ENCODE data around the gene DHCR7.

DHCR7 gene

DNA sequence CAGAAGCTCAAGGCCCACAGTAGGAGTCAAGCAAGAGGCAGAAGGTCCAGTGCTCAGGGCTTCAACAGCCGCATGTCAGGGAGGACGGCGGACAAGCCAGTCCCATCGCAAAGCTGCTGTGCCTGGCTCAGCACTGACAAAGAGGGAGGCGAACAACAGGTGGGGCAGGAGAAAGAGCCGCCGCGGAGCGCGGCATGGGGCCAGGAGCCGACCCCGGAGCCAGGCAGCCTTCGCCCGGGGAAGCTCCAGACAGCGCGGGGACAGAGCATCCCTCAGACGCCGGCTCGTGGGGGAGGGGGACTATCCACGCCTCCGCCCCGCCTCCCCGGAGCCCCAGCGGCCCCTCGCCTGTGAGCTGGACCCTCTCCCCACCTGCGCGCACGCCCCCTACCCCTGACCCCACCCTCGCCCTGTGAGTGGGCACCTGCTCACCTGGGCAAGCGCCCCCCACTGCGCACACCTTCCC lies 369 bp downstream of the DHCR7 start:
- Histone ChIP-seq H3K4me1 (ENCODE audit: control insufficient read depth, insufficient read depth, low read length) (0 out of 2 replicates have a peak, but pooled peaks cover 1% of the 10 kb centered on the region), H3K9me3 (ENCODE audit: control insufficient read depth, insufficient read depth, low read length) (no peaks in the 10 kb centered on the region), H3K4me3 (ENCODE audit: low read length) (peak overlapping the region; percentile 83), H3K27me3 (ENCODE audit: control insufficient read depth, insufficient read depth, low read length) (no peaks in the 10 kb centered on the region), H3K36me3 (ENCODE audit: control insufficient read depth, insufficient read depth, low read length) (peaks cover 24% of the 10 kb centered on the region), H3K27ac (ENCODE audit: low read length) (no peak overlapping the region)
- WGBS (ENCODE audit: insufficient coverage, insufficient read length) = no CpG with 5 or more reads among the region's 31 CpGs
- no peak for DNase-seq (ENCODE audit: low read depth, low spot score)

DNA sequence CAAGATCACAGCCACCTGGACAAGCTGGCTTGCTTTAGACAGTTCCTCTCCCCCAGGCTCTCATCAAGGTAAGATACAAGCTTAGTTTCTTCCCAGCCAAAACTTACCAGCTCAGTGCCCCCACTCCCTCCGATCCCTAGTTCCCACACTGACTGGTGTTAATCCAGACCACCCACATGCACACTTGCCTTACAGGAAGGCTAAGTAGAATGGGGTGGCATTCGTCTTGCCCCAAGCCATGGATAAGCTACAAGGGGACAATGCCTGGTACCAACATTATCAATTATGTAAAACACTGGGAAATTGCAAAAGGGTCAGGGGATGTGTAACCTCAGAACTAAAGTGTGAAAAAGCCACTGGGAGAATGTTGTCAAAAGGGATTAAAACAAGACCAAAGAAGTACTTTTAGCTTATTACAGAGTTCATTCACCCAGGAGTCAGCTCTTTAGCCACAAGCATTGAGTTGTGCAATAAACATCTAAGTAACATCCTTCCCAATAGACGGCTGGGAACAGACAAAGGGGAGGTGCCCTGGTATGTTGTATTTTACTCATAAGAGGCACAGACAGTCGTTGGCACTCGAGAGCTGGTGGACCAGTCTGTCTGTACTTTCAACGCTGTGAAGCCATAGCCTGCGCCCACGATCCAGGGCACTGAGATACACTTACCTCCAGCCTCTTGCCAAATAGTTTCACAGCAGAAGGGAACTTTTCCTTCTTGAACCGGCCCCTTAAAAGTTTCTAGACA lies 1.1 kb downstream of the DHCR7 start:
- no peak for DNase-seq (ENCODE audit: low read depth, low spot score)
- Histone ChIP-seq H3K27ac (ENCODE audit: low read length) (no peak overlapping the region), H3K4me3 (ENCODE audit: low read length) (peak overlapping the region; percentile 83), H3K9me3 (ENCODE audit: control insufficient read depth, insufficient read depth, low read length) (no peaks in the 10 kb centered on the region), H3K27me3 (ENCODE audit: control insufficient read depth, insufficient read depth, low read length) (no peaks in the 10 kb centered on the region), H3K36me3 (ENCODE audit: control insufficient read depth, insufficient read depth, low read length) (peaks cover 30% of the 10 kb centered on the region), H3K4me1 (ENCODE audit: control insufficient read depth, insufficient read depth, low read length) (0 out of 2 replicates have a peak, but pooled peaks cover 1% of the 10 kb centered on the region)
- WGBS (ENCODE audit: insufficient coverage, insufficient read length) = no CpG with 5 or more reads among the region's 9 CpGs

DNA sequence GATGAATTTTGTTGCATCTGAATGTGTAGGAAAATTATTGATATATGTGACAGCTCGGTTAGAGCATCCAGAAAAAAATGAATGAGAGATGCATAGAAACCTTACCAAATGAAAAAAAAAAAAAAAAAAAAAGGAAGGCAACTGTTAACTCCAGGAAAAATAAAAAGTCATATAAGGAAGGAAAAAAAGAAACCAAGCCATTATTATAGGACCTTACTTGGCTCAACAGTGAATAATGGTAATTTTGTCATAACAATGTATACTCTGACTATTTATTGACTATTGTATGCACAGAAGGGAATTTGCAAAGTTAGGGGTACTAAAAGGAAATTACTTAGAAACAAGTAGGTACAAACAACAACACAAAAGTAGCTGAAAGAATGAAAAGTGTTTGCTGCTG lies 2.0 kb downstream of the DHCR7 start:
- no peak for DNase-seq (ENCODE audit: low read depth, low spot score)
- Histone ChIP-seq H3K9me3 (ENCODE audit: control insufficient read depth, insufficient read depth, low read length) (no peaks in the 10 kb centered on the region), H3K4me1 (ENCODE audit: control insufficient read depth, insufficient read depth, low read length) (0 out of 2 replicates have a peak, but pooled peaks cover 1% of the 10 kb centered on the region), H3K4me3 (ENCODE audit: low read length) (no peak overlapping the region), H3K36me3 (ENCODE audit: control insufficient read depth, insufficient read depth, low read length) (peaks cover 39% of the 10 kb centered on the region), H3K27ac (ENCODE audit: low read length) (no peak overlapping the region), H3K27me3 (ENCODE audit: control insufficient read depth, insufficient read depth, low read length) (no peaks in the 10 kb centered on the region)
- WGBS (ENCODE audit: insufficient coverage, insufficient read length) = no CpG with 5 or more reads among the region's 1 CpG

DNA sequence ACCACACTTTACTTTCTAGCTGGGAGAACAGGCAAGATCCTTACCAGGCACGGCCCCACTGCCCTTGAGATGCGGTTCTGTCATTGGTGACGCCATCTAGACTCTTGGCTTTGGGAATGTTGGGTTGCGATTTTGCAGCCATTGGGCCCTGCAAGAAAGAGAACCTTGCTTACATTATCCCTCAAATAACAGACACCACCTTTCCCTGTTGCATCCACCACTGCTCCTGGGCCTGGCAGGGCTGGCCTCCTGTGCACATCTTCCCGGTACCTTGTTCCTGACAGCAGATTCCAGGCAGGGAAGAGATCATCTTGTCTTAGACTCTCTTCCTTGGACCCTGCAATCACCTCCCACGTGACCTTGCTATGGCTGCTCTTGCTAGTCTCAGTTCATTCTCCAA lies 3.4 kb downstream of the DHCR7 start:
- Histone ChIP-seq H3K27ac (ENCODE audit: low read length) (no peak overlapping the region), H3K27me3 (ENCODE audit: control insufficient read depth, insufficient read depth, low read length) (no peaks in the 10 kb centered on the region), H3K4me3 (ENCODE audit: low read length) (no peak overlapping the region), H3K4me1 (ENCODE audit: control insufficient read depth, insufficient read depth, low read length) (0 out of 2 replicates have a peak, but pooled peaks cover 1% of the 10 kb centered on the region), H3K9me3 (ENCODE audit: control insufficient read depth, insufficient read depth, low read length) (no peaks in the 10 kb centered on the region), H3K36me3 (ENCODE audit: control insufficient read depth, insufficient read depth, low read length) (peaks cover 53% of the 10 kb centered on the region)
- no CpG with 5 or more reads among the region's 6 CpGs for WGBS (ENCODE audit: insufficient coverage, insufficient read length)
- no peak for DNase-seq (ENCODE audit: low read depth, low spot score)

DNA sequence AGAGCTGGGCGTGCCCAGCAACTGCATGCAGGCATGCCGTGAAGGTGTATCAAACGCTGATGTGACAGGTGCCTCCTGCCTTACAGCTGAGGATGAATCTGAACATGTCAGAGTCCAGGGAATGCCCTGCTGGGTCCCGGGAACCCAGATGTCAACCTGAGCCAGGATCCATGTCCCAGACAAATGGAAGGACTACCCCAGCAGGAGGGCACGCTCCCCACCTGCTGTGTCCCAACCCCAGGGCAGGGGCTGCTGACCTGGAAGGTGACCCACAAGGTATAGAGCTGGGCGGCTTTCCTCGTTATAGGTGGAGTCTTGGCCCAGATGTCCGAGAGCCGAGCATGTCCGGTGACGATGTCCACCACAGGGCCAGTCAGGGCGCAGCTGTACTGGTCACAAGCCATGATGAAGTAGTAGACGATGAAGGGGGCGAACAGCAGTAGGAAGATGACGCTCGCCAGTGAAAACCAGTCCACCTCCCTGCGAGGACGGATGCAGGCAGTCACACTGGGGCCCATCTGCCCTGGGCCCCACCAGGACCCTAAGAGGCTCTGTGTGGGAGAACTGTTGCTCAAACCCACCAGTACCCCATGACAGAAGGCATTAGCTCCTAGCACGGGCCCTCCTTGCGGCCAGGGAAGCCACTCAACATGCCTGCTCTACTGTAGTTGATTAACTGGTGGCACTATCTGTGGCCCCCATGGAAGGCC lies 4.3 kb downstream of the DHCR7 start:
- Histone ChIP-seq H3K27me3 (ENCODE audit: control insufficient read depth, insufficient read depth, low read length) (no peaks in the 10 kb centered on the region), H3K27ac (ENCODE audit: low read length) (no peak overlapping the region), H3K4me3 (ENCODE audit: low read length) (no peak overlapping the region), H3K9me3 (ENCODE audit: control insufficient read depth, insufficient read depth, low read length) (no peaks in the 10 kb centered on the region), H3K4me1 (ENCODE audit: control insufficient read depth, insufficient read depth, low read length) (0 out of 2 replicates have a peak, but pooled peaks cover 1% of the 10 kb centered on the region), H3K36me3 (ENCODE audit: control insufficient read depth, insufficient read depth, low read length) (peaks cover 61% of the 10 kb centered on the region)
- WGBS (ENCODE audit: insufficient coverage, insufficient read length) = no CpG with 5 or more reads among the region's 20 CpGs
- no peak for DNase-seq (ENCODE audit: low read depth, low spot score)

DNA sequence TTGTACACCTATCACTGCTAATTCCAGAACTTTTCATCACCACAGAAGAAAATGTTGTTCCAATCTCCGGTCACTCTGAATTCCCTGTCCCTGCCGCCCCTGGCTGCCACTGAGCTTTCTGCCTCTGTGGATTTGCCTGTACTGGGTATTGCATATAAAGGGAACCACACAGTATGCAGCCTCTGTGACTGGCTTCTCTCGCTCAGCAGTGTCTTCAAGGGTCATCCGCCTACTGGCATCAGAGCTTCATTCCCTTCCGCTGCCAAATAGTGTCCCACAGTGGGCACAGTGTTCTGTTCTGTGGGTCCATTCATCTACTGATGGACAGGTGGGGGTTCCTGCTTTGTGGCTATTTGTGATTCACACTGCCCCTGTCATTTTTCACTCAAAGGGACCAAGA lies 5.3 kb downstream of the DHCR7 start:
- H3K4me3 ChIP-seq (ENCODE audit: low read length) = no peak overlapping the region
- H3K4me1 ChIP-seq (ENCODE audit: control insufficient read depth, insufficient read depth, low read length) = 0 out of 2 replicates have a peak, but pooled peaks cover 1% of the 10 kb centered on the region
- no peaks in the 10 kb centered on the region for H3K9me3 ChIP-seq (ENCODE audit: control insufficient read depth, insufficient read depth, low read length)
- peaks cover 71% of the 10 kb centered on the region for H3K36me3 ChIP-seq (ENCODE audit: control insufficient read depth, insufficient read depth, low read length)
- WGBS (ENCODE audit: insufficient coverage, insufficient read length) = no CpG with 5 or more reads among the region's 5 CpGs
- no peak overlapping the region for H3K27ac ChIP-seq (ENCODE audit: low read length)
- no peaks in the 10 kb centered on the region for H3K27me3 ChIP-seq (ENCODE audit: control insufficient read depth, insufficient read depth, low read length)
- no peak for DNase-seq (ENCODE audit: low read depth, low spot score)

DNA sequence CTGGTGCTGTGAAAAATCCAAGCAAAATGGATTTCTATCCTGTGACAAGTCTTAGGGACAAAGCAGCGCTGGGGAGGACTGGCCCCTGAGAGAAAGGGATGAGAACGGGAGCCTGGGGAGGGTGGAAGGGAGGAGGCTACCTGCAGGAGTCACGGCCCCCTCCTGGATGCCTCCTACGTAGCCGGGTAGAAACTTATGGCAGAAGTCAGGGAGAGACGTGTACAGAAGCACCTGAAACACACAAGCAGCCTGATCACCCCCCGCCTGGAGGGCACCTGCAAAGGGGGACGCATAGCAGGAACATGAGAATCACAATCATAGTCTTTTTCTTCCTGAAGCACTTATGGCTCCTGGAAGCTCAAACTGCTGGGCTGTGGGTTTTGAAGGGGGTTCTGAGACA lies 6.1 kb downstream of the DHCR7 start:
- Histone ChIP-seq H3K4me3 (ENCODE audit: low read length) (no peak overlapping the region), H3K4me1 (ENCODE audit: control insufficient read depth, insufficient read depth, low read length) (0 out of 2 replicates have a peak, but pooled peaks cover 1% of the 10 kb centered on the region), H3K27me3 (ENCODE audit: control insufficient read depth, insufficient read depth, low read length) (no peaks in the 10 kb centered on the region), H3K36me3 (ENCODE audit: control insufficient read depth, insufficient read depth, low read length) (peaks cover 77% of the 10 kb centered on the region), H3K27ac (ENCODE audit: low read length) (no peak overlapping the region), H3K9me3 (ENCODE audit: control insufficient read depth, insufficient read depth, low read length) (no peaks in the 10 kb centered on the region)
- no CpG with 5 or more reads among the region's 8 CpGs for WGBS (ENCODE audit: insufficient coverage, insufficient read length)
- DNase-seq (ENCODE audit: low read depth, low spot score) = no peak

DNA sequence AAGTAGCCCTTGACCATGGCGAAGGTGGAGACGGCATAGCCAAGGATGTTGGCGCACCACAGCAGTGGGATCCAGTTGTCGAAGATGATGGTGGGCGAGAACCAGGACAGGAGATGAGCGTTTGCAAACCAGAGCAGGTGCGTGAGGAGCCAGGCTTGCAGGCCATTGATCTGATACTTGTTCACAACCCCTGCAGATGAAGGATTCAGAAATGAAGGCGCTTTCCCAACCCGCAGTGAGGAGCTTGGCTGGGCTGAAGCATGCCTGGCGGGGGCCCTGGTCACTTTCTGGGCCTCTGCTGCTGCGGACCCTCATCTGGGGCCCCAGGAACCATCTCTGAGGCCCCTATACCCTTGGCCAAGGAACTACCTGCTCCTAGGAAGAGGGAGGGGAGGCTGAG lies 6.9 kb downstream of the DHCR7 start:
- H3K4me1 ChIP-seq (ENCODE audit: control insufficient read depth, insufficient read depth, low read length) = no peaks in the 10 kb centered on the region
- WGBS (ENCODE audit: insufficient coverage, insufficient read length) = no CpG with 5 or more reads among the region's 11 CpGs
- H3K4me3 ChIP-seq (ENCODE audit: low read length) = no peak overlapping the region
- peaks cover 81% of the 10 kb centered on the region for H3K36me3 ChIP-seq (ENCODE audit: control insufficient read depth, insufficient read depth, low read length)
- no peaks in the 10 kb centered on the region for H3K27me3 ChIP-seq (ENCODE audit: control insufficient read depth, insufficient read depth, low read length)
- DNase-seq (ENCODE audit: low read depth, low spot score) = no peak
- no peak overlapping the region for H3K27ac ChIP-seq (ENCODE audit: low read length)
- no peaks in the 10 kb centered on the region for H3K9me3 ChIP-seq (ENCODE audit: control insufficient read depth, insufficient read depth, low read length)

DNA sequence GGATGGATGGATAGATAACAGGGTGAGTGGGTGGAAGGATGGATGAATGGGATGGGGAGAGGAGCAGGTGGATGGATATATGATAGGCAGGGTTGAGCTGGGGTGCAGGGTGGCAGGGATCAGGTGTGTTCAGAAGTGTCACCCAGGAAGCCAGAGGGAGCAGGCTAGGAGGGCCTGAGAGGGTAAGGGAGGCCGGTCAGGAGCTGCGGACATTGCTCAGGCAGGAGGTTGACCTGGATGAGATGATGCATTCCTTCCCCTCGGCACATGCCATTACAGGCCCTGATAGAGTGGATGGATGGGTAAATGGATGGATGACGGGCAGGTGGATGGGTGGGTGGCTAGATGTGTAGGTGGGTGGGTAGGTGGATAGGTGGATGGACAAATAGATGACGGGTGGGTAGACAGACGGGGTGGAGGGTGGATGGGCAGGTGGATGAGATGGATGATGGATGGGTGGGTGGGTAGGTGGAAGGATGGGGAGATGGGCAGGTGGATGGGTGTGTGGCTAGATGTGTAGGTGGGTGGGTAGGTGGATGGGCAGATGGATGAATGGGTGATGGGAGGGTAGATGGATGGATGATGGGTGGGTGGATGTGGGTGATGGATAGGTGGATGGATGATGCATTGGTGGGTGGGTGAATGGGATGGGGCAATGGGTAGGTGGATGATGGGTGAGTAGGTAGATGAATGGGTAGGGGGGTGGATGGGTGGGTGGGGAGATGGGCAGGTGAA lies 8.0 kb downstream of the DHCR7 start:
- WGBS (ENCODE audit: insufficient coverage, insufficient read length) = 100% methylated on average over 1 of the region's 6 CpGs
- peaks cover 86% of the 10 kb centered on the region for H3K36me3 ChIP-seq (ENCODE audit: control insufficient read depth, insufficient read depth, low read length)

DNA sequence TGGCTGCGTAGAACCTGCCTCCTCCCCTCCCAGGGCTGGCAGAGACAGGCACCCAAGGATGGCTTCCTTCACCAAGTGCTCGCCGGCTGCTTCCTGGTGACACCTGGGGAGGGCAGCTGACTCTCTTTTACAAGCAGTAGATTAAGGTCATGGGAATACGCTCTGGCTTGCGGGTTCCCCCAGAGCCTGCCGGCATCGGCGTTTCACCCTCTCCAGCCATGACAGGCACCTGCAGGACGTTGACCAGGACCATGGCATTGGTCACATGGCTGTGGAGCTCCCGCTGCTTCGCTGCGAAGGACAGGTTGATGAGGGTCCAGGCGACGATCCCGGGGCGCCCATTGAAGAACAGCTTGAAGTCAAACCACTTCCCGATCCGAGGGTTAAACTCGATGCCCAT lies 9.5 kb downstream of the DHCR7 start:
- Histone ChIP-seq H3K4me1 (ENCODE audit: control insufficient read depth, insufficient read depth, low read length) (no peaks in the 10 kb centered on the region), H3K9me3 (ENCODE audit: control insufficient read depth, insufficient read depth, low read length) (no peaks in the 10 kb centered on the region), H3K36me3 (ENCODE audit: control insufficient read depth, insufficient read depth, low read length) (peaks cover 80% of the 10 kb centered on the region), H3K27ac (ENCODE audit: low read length) (no peak overlapping the region), H3K27me3 (ENCODE audit: control insufficient read depth, insufficient read depth, low read length) (no peaks in the 10 kb centered on the region), H3K4me3 (ENCODE audit: low read length) (no peak overlapping the region)
- no peak for DNase-seq (ENCODE audit: low read depth, low spot score)
- no CpG with 5 or more reads among the region's 19 CpGs for WGBS (ENCODE audit: insufficient coverage, insufficient read length)

More for the DNA sequence above, 8.0 kb downstream of the DHCR7 start:
- Histone ChIP-seq H3K9me3 (ENCODE audit: control insufficient read depth, insufficient read depth, low read length) (no peaks in the 10 kb centered on the region), H3K4me3 (ENCODE audit: low read length) (no peak overlapping the region), H3K27me3 (ENCODE audit: control insufficient read depth, insufficient read depth, low read length) (no peaks in the 10 kb centered on the region), H3K27ac (ENCODE audit: low read length) (no peak overlapping the region), H3K4me1 (ENCODE audit: control insufficient read depth, insufficient read depth, low read length) (no peaks in the 10 kb centered on the region)
- DNase-seq (ENCODE audit: low read depth, low spot score) = no peak
